NCI-H2107 (cell line): ENCODE data around the gene COL27A1.
"Not testable (repeated sequence)": the region's sequence is repeated elsewhere in the genome, so short reads cannot be mapped to it uniquely, and the experiment has no call there.

ENCODE experiments used
- DNase-seq: peaks from one replicate; lab custom pipeline; 2025; lab: John Stamatoyannopoulos, UW

COL27A1 gene

DNA sequence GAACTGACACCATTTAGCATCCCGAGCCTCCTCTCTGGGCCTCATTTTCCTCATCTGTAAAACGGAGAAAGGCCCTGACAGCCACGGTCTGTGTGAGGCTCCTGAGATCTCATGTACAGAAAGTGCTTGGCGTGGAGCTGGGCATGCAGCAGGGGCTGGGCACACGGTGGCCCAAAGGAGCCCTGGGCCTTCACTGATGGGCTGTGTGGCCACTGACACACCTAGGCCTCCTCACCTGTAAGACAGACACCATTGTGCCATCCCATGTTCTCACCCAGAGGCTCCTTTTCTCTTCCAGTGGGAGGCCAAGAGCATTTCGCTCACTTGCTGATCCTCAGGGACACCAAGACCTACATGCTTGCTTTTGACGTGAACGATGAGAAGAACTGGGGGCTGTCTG, 169.2 kb downstream of the COL27A1 start:
- no peak for DNase-seq

GRCh38 chr9:114324965-114325364, 169.6 kb downstream of the COL27A1 start:
- not testable (repeated sequence) for DNase-seq

DNA sequence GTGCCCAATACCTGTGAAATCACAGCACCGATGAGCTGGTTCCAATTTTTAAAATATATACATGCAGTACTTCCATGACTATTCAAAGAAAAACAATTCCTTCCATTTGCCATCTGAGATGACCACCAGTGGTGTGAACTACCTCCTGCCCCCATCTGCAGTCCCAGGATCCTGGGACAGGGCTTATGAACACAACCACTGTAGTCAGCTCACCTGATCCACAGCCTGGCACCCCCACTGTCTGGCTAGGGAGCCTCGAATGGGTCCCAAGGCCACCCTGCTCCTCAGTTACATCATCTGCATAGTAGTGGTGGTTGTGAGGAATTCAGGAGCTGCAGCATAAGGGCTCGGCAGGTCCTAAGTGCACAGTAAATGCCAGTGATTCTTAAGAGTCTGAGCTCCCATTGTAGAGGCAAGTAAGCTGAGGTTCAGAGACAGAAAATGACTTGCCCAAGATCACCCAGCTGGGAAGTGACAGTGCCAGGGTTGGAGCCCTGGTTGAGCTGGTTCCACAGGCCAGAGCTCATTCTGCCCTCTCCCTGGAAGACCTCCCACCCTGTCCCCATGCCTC, 170.4 kb downstream of the COL27A1 start:
- DNase-seq: not testable (repeated sequence)

DNA sequence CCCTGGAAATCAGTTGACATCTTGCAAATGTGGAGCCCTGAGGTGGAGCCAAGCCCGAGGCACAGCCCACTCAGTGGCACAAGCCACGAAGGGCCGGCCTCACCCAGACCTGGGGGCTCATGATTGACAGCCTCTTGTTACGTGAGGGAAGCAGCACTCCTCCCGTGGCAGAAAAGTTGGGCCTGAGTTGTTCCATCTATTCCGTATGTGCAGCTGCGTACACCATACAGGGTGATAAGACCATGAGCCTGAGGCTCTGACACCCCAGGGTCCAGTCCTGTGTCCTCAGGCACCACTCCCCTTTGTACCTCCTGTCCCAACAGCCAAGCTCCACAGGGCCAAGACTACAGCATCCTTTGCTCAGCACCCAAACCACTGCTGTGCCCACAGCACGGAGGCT, 172.4 kb downstream of the COL27A1 start:
- DNase-seq: no peak

DNA sequence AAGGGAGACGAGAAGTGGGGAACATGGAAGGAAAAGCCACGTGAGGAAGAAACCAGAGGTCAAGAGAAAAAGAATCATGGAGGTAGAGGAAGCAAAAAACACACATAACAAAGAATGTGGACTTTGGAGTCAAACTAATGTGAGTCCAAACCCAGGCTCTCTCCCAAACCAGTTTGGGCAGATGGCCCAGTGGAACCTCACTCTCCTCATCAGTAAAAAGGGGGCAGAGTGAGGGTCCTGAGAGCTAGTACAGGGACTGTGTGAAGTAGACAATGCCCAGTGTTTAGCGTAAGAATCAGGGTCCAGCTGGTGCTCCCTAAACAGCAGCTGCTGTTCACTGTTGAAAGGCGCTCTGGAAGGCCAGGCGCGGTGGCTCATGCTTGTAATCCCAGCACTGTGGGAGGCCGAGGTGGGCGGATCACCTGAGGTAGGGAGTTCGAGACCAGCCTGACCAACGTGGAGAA, 173.1 kb downstream of the COL27A1 start:
- DNase-seq: not testable (repeated sequence)

DNA sequence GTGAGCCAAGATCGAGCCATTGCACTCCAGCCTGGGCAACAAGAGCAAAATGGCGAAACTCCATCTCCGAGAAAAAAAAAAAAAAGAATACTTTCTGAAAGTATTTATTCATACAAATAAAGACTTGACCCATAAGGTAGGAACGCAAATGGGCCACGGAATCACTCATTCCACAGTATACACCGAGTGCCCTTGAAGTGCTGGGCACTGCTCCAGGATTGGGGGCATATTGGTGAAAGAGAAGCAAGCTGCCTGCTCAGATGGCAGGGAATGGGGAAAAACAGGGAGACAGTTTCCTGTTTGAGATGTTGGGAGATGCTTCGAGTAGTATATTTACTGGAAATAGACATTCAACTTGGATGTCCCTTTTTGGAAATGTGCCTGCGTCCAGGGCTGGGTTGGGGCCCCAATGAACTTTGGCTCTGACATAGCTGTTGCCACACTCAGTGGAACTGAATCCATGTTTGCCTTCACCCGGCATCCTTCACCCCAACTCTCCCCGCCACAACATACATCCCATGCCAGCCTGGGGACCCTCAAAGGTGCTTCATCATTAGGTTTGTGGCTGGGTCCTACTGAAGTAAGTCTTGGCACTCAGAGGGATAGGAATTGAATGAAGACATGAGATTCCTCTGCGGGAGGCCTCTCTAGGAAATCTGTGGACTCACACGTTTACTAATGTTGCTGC, 173.7 kb downstream of the COL27A1 start:
- DNase-seq: not testable (repeated sequence)

- DNase-seq: not testable (repeated sequence)
Observed at GRCh38 chr9:114329625-114330022, 174.3 kb downstream of the COL27A1 start, which contains the start of gene ORM2. Gene ORM2 (plus strand): TSS chr9:114329869. CDS start chr9:114329905, 36 bp downstream.

- DNase-seq: no peak
Observed at GRCh38 chr9:114330636-114331035, 175.3 kb downstream of the COL27A1 start.

GRCh38 chr9:114331229-114332195, 176.2 kb downstream of the COL27A1 start:
- not testable (repeated sequence) for DNase-seq

DNA sequence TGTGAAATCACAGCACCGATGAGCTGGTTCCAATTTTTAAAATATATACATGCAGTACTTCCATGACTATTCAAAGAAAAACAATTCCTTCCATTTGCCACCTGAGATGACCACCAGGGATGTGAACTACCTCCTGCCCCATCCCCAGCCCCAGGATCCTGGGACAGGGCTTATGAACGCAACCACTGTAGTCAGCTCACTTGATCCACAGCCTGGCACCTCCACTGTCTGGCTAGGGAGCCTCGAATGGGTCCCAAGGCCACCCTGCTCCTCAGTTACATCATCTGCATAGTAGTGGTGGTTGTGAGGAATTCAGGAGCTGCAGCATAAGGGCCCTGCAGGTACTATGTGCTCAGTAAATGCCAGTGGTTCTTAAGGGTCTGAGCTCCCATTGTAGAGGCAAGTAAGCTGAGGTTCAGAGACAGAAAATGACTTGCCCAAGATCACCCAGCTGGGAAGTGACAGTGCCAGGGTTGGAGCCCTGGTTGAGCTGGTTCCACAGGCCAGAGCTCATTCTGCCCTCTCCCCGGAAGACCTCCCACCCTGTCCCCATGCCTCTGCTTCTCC, 177.2 kb downstream of the COL27A1 start:
- DNase-seq: not testable (repeated sequence)

GRCh38 chr9:114333718-114334117, 178.4 kb downstream of the COL27A1 start:
- DNase-seq: not testable (repeated sequence)

DNA sequence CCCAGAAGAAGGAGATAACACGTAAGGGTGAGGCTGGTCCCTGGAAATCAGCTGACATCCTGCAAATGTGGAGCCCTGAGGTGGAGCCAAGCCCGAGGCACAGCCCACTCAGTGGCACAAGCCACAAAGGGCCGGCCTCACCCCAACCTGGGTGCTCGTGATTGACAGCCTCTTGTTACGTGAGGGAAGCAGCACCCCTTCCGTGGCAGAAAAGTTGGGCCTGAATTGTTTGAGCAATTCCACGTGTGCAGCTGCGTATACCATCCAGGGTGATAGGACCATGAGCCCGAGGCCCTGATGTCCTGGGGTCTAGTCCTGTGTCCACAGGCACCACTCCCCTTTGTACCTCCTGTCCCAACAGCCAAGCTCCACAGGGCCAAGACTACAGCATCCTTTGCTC, 179.2 kb downstream of the COL27A1 start:
- DNase-seq: no peak

DNA sequence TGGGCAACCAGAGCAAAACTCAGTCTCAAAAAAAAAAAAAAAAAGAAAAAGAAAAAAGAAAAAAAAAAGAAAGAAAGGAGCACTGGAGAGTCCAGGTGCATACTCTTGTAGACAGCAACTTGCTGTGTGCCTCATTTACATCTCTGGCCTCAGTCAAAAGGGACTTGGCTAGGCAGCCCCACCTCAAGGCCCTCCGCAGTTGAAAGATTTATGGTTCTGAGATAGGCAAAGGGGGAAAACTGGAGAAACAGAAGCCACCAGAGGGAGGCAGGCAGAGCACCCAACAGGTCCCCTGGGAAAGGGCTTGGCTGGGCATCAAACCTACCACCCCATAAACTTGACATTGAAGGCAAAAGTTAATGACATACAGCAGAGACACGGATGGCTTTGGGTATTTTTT, 180.4 kb downstream of the COL27A1 start:
- no peak for DNase-seq

GRCh38 chr9:114336157-114336556, 180.8 kb downstream of the COL27A1 start:
- no peak for DNase-seq

GRCh38 chr9:114336699-114337395, 181.5 kb downstream of the COL27A1 start:
- no peak for DNase-seq

DNA sequence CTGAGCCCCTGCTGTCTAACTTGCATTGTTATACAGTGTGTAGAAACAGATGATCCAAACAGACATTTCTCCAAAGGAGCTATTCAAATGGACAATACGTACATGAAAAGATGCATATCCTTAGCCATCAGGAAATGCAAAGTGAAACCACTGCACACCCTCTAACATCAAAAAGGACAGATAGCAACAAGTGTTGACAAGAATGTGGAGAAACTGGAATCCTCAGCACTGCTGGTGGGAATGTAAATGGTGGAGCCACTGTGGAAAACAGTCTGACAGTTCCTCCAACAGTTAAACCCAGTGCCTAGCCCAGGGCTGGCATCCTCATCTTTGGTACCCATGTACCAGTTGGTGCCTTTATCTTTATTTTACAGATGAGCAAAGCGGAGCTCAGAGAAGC, 182.8 kb downstream of the COL27A1 start:
- DNase-seq: no peak

DNA sequence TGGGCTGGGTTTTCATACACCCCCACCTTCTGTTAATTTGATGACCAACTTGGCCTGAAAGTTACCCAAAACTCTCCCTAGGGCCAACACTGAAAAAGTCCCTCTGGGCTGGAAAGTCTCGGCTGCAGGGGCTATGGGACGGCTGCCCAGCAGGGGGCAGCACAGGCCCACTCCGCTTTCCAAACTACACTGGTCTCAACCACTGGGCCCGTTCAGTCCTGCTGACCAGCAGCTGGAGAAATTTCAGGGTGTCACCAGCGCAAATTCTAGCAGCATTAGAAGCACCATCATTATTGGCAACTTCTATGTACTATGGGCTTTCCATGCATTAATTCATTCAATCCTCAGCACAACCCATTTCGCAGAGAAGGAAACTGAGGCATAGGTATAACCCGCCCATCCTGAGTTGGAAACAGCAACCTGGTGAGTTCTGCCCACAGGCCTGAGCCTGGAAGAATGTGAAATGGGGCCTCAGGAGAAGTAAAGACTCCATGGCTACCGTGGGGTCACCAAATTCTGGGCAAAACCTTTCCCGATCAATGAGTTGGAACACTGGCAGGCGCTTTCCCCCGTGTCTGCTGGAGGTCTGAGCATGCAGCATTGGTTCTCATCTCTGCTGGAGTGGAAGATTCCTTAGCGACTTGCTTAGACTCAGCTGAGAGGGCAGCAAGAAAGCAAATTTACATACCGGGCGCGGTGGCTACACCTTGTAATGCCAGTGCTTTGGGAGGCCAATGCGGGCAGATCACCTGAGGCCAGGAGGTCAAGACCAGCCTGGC, 184.0 kb downstream of the COL27A1 start:
- no peak for DNase-seq

GRCh38 chr9:114341152-114341830, 186.0 kb downstream of the COL27A1 start:
- no peak for DNase-seq

DNA sequence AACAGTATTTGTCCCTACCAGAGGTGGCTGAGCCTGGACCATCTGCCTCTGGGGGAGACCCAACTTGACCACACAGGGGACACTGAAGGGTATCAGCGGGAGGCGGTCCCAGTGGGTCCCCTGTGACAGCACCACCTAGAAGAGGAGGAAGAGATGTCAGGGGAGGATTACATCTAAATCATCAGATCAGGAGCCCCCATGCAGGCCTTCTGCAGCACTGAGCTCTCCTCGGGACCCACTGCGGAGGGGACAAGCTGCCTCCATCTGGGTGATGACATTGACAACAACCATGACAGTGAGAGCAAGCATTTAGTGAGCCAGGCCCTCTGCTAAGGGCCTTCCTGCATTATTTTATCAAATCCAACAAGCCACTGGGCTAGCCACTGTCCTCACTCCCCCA, 186.7 kb downstream of the COL27A1 start:
- no peak for DNase-seq
